Effector memory CD8-positive, alpha-beta T cell (primary cell): ENCODE measurements around the gene MYH8.

ENCODE experiments used
- ATAC-seq: fragments of 150-1000 bp; cut with Tn5 transposase; replicated peaks from 2 replicates; pipeline ENCODE4 v1.10.0; 2021; ENCODE audit warnings: mild to moderate bottlenecking, moderate library complexity
- DNase-seq, 3 experiments: peaks; one replicate each; pipeline ENCODE4 v3.0.0; 2021
- H3K27ac Mint-ChIP-seq, 2 donors: one replicate each; pipeline ENCODE4 v1.8.0; 2022; ENCODE audit warnings: mild to moderate bottlenecking in 2 of 2, mixed read lengths in 2 of 2, moderate library complexity in 2 of 2
- H3K27me3 Mint-ChIP-seq, 2 donors: one replicate each; pipeline ENCODE4 v1.8.0; 2022; ENCODE audit warnings: mixed read lengths in 2 of 2
- H3K36me3 Mint-ChIP-seq: one replicate; pipeline ENCODE4 v1.8.0; 2022; ENCODE audit warnings: mild to moderate bottlenecking, moderate library complexity, mixed read lengths; ENCODE audit not compliant: insufficient read depth
- H3K4me1 Mint-ChIP-seq, 2 donors: one replicate each; pipeline ENCODE4 v1.8.0; 2022; ENCODE audit warnings: low read depth in 2 of 2, mixed read lengths in 2 of 2
- H3K4me3 Mint-ChIP-seq, 2 donors: one replicate each; pipeline ENCODE4 v1.8.0; 2022; ENCODE audit warnings: mild to moderate bottlenecking in 2 of 2, mixed read lengths in 2 of 2, moderate library complexity in 2 of 2
- H3K9me3 Mint-ChIP-seq, 2 donors: one replicate each; pipeline ENCODE4 v1.8.0; 2022; ENCODE audit warnings: mixed read lengths in 2 of 2

Gene MYH8

DNA sequence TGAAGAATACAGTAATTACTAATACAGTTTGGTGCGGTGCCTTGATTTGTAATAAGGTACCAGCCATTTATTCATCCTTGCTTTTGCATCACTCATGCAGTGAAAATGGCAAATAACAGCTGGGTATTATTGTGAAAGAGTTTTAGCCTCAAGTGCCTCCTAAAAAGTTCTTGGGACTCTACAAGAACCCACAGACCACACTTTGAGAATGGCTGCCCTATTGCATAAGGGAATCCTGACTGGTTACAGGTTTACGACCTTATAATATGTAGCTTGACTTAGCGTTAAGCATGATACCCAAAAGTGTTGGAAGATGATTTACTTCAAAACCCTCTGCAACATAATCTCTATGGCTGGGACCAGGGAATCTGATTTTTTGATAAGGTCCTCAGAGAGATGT, 53.2 kb downstream of the MYH8 start:
- no peaks in the 10 kb centered on the region for H3K4me1 Mint-ChIP-seq
- no peaks in the 10 kb centered on the region for H3K36me3 Mint-ChIP-seq
- H3K9me3 Mint-ChIP-seq: no peaks in the 10 kb centered on the region
- no peak overlapping the region for H3K4me3 Mint-ChIP-seq
- peaks cover 20 to 27% of the 10 kb centered on the region in 2 donors for H3K27me3 Mint-ChIP-seq
- ATAC-seq (no peak), DNase-seq (no peak)
- H3K27ac Mint-ChIP-seq: no peak overlapping the region

DNA sequence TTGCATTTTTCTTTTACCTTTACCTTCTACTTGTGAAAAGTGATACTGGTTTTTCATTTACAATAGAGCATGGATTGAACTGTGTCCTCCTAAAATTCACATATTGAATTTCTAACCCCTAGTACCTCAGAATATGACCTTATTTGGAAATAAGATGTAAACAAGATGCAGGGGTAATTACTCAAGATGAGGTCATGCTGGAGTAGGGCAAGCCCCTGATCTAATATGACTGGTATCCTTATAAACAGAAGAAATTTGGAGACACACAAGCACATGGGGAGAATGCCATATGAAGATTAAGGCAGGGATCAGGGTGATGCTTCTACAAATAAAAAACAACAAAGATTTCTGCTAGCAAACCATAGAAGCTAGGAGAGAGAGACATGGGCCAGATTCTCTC, 61.2 kb downstream of the MYH8 start:
- no peak overlapping the region for H3K4me3 Mint-ChIP-seq
- ATAC-seq: no peak
- H3K9me3 Mint-ChIP-seq: no peaks in the 10 kb centered on the region

DNA sequence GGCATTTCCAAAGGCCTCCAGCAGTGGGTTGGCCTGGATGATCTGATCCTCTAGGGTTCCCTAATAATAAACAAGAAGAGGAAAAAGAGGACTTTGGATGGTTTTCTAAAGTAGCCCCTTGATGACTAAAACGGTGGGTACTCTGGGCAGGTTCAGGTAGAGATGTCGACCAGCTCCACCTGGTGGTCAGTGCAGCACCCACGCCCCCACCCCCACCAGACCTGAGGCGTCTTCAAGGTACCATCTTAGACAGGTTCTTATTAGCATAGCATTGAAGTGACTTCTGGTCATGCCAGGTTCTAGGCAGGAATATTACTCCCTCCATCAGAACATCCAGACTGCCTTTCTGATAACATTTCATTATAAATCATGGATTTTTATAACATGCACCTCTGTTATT, 64.0 kb downstream of the MYH8 start:
- ATAC-seq (no peak), DNase-seq (peak in 1 of 3 experiments; percentile 2)

More for the DNA sequence above, 61.2 kb downstream of the MYH8 start:
- peaks cover 42 to 45% of the 10 kb centered on the region in 2 donors for H3K27me3 Mint-ChIP-seq
- no peaks in the 10 kb centered on the region for H3K36me3 Mint-ChIP-seq
- no peak overlapping the region for H3K27ac Mint-ChIP-seq
- no peak for DNase-seq
- H3K4me1 Mint-ChIP-seq: no peaks in the 10 kb centered on the region

DNA sequence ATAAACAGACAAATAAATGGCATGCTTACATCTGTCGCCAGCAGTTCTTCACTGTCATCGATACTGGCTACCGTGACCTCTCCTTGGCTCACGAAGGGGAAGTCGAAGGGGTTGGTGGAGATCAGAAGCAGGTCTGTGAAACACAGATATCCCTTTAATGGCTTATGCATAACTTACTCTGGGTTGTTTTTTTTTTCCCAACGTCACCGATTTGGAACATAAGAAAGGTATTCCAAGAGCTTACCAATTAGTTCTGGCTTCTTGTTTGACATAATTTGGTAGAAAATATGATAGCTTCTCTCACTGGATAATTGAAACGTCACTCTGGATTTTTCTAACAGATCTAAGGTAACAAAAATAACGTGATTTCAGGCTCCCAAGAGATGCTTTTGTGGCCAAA, 67.1 kb downstream of the MYH8 start:
- Mint-ChIP-seq H3K27me3 (peaks cover 14 to 41% of the 10 kb centered on the region in 2 donors), H3K4me3 (no peak overlapping the region), H3K36me3 (no peaks in the 10 kb centered on the region), H3K27ac (no peak overlapping the region), H3K4me1 (no peaks in the 10 kb centered on the region), H3K9me3 (no peaks in the 10 kb centered on the region)
- DNase-seq (no peak), ATAC-seq (no peak)

More for the DNA sequence above, 64.0 kb downstream of the MYH8 start:
- no peak overlapping the region for H3K27ac Mint-ChIP-seq
- H3K36me3 Mint-ChIP-seq: no peaks in the 10 kb centered on the region
- no peaks in the 10 kb centered on the region for H3K9me3 Mint-ChIP-seq
- no peak overlapping the region for H3K4me3 Mint-ChIP-seq
- peaks cover 29 to 44% of the 10 kb centered on the region in 2 donors for H3K27me3 Mint-ChIP-seq
- no peaks in the 10 kb centered on the region for H3K4me1 Mint-ChIP-seq

DNA sequence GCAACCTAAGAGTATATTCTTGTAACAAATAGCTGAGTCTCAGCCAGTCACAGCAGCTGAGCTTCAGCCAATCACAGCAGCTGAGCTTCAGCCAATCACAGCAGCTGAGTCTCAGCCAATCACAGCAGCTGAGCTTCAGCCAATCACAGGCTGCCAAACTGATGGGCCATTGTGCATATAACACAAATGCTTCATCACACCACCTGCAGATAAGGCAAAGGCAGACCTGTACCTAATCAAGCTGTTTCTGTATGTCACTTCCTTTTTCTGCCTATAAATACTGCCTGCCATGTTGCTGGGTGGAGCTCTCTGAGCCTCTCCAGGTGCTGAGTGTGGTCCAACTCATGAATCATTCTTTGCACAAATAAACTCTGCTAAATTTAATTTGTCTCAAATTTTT, 68.9 kb downstream of the MYH8 start:
- ATAC-seq (no peak), DNase-seq (no peak)
- H3K9me3 Mint-ChIP-seq: no peaks in the 10 kb centered on the region
- H3K27me3 Mint-ChIP-seq: peaks cover 14 to 37% of the 10 kb centered on the region in 2 donors
- H3K4me3 Mint-ChIP-seq: no peak overlapping the region
- H3K27ac Mint-ChIP-seq: no peak overlapping the region
- no peaks in the 10 kb centered on the region for H3K36me3 Mint-ChIP-seq
- no peaks in the 10 kb centered on the region for H3K4me1 Mint-ChIP-seq

DNA sequence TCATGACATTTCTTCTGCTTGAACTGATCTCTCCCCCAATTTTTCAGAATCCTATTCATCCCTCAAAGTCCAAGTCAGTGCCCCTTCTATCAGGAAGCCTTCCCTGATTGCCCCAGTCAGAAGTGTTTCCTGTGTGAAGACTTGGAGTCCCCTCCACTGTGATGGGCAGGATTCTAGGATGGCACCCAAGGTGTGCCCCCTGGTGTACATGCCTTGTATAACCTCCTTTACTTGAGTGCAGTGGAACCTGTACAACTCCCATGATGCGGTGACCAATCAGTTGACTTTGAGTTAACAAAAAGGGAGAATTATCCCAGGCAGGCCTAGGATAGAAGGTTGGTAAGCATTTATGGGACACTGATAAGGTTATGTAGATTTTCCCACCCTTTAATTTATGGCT, 72.3 kb downstream of the MYH8 start:
- Mint-ChIP-seq H3K4me3 (no peak overlapping the region), H3K27ac (no peak overlapping the region)
- DNase-seq: no peak

DNA sequence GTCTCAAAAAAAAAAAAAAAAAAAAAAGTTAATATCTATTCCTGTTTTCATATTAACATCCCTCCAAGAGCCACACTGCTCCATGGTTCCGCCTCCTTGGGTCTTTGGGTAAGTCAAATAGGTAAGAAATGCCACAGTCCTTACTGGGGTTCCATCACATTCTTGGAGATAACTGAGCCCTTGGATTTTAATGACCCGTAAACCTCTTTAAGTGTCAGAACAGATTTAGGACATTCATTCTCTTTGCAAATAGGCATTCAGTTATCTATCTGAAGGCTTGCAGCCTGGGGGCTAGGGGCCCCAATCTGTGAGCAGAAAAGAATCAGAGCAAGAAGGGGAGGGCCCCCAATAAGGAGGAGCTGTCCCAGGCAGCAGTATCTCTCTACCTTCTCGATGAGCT, 76.9 kb downstream of the MYH8 start:
- H3K27ac Mint-ChIP-seq: no peak overlapping the region
- H3K36me3 Mint-ChIP-seq: no peaks in the 10 kb centered on the region
- H3K4me1 Mint-ChIP-seq: no peaks in the 10 kb centered on the region
- no peaks in the 10 kb centered on the region for H3K9me3 Mint-ChIP-seq
- no peak for ATAC-seq
- DNase-seq: no peak
- H3K27me3 Mint-ChIP-seq: peaks cover 20 to 34% of the 10 kb centered on the region in 2 donors
- H3K4me3 Mint-ChIP-seq: no peak overlapping the region

More for the DNA sequence above, 72.3 kb downstream of the MYH8 start:
- Mint-ChIP-seq H3K36me3 (no peaks in the 10 kb centered on the region), H3K4me1 (no peaks in the 10 kb centered on the region), H3K9me3 (no peaks in the 10 kb centered on the region), H3K27me3 (peaks cover 14 to 29% of the 10 kb centered on the region in 2 donors)
- no peak for ATAC-seq
